Karpas-422 (cell line): ENCODE data around the gene PSEN1. TPM values are rescaled to one million over a fixed set of nuclear protein-coding genes. Genes with fewer than 3 reads are reported as not detected.

ENCODE experiments used
- DNase-seq: peaks from one replicate; pipeline ENCODE4 v3.0.0-alpha.2; 2015
- H2AFZ ChIP-seq: fragments of 200-600 bp; sonication (generic); 2 replicates; pipeline ENCODE4 v1.6.1; 2014; ENCODE audit warnings: antibody characterized with exemption, low read length, mixed read lengths
- H3K27ac ChIP-seq: fragments of 200-600 bp; sonication (generic); 2 replicates; pipeline ENCODE4 v1.5.1; 2014; ENCODE audit warnings: mild to moderate bottlenecking, low read length, moderate library complexity
- H3K27me3 ChIP-seq: fragments of 200-600 bp; sonication (generic); 2 replicates; pipeline ENCODE4 v1.6.1; 2014; ENCODE audit warnings: low read length, mixed read lengths
- H3K36me3 ChIP-seq: fragments of 200-600 bp; sonication (generic); 2 replicates; pipeline ENCODE4 v1.6.1; 2014; ENCODE audit warnings: low read length, mixed read lengths; ENCODE audit not compliant: insufficient read depth
- H3K4me1 ChIP-seq: fragments of 200-600 bp; sonication (generic); 2 replicates; pipeline ENCODE4 v1.6.1; 2014; ENCODE audit warnings: mild to moderate bottlenecking, low read length, mixed read lengths
- H3K4me2 ChIP-seq: fragments of 200-600 bp; sonication (generic); 2 replicates; pipeline ENCODE4 v1.6.1; 2014; ENCODE audit warnings: low read length, low read depth, mild to moderate bottlenecking; ENCODE audit not compliant: poor library complexity, severe bottlenecking
- H3K4me3 ChIP-seq: fragments of 200-600 bp; sonication (generic); 2 replicates; pipeline ENCODE4 v1.5.1; 2014; ENCODE audit warnings: mild to moderate bottlenecking, antibody characterized with exemption, low read length, mixed read lengths
- H3K79me2 ChIP-seq: fragments of 200-600 bp; sonication (generic); 2 replicates; pipeline ENCODE4 v1.6.1; 2014; ENCODE audit warnings: mild to moderate bottlenecking, low read length, mixed read lengths
- H3K9ac ChIP-seq: fragments of 200-600 bp; sonication (generic); 2 replicates; pipeline ENCODE4 v1.6.0; 2014; ENCODE audit warnings: low read length
- H3K9me2 ChIP-seq: fragments of 200-600 bp; sonication (generic), shearing (Covaris generic); replicated peaks from 2 replicates; pipeline ENCODE4 v1.6.0; 2014; ENCODE audit warnings: mild to moderate bottlenecking, low read length, moderate library complexity; ENCODE audit not compliant: insufficient read depth
- H3K9me3 ChIP-seq: fragments of 300-700, 200-600 bp; sonication (generic); 2 replicates; pipeline ENCODE4 v1.6.1; 2014; ENCODE audit warnings: low read length, mixed read lengths
- H4K20me1 ChIP-seq: fragments of 200-600 bp; sonication (generic); 2 replicates; pipeline ENCODE4 v1.6.1; 2014; ENCODE audit warnings: mild to moderate bottlenecking, antibody characterized with exemption, low read length, low read depth; ENCODE audit not compliant: insufficient read depth
- total RNA-seq: library from RNA; depleted of rRNA; stranded (reverse); fragments of >200 nt; shearing (Covaris generic); gene quantifications from 2 replicates; pipeline ENCODE4 v1.2.3, GENCODE V29; 2014; ENCODE audit warnings: low replicate concordance; rRNA removed

PSEN1 gene
- 39.0 and 57.8 TPM in 2 replicates for total RNA-seq

GRCh38 chr14:73136387-73137225 lies at the start of gene PSEN1:
Gene PSEN1, plus strand, starts transcription at chr14:73136507. Its CDS starts 11,513 bp downstream, at chr14:73148020.
- Histone ChIP-seq H3K9ac (peak within 1 kb of the TSS; percentile 80), H3K27ac (peak within 1 kb of the TSS; percentile 83), H3K9me3 (no peaks in the 10 kb centered on the region), H2AFZ (peak within 1 kb of the TSS; percentile 40; the same call in 1 of the 2 replicates), H3K9me2 (no peaks in the 10 kb centered on the region), H3K4me1 (peaks cover 12% of the 10 kb centered on the region), H3K4me2 (peak within 1 kb of the TSS; percentile 95), H3K36me3 (no peaks in the 10 kb centered on the region), H3K79me2 (peaks cover 47% of the 10 kb centered on the region), H4K20me1 (0 out of 2 replicates have a peak, but pooled peaks cover 4% of the 10 kb centered on the region), H3K4me3 (peak within 1 kb of the TSS; percentile 83), H3K27me3 (no peaks in the 10 kb centered on the region)
- DNase-seq: peak; percentile 100

- peaks cover 56% of the 10 kb centered on the region for H3K36me3 ChIP-seq
Measured at GRCh38 chr14:73091044-73091443, 45.3 kb upstream of the PSEN1 start.

GRCh38 chr14:73097421-73097820 lies 38.9 kb upstream of the PSEN1 start:
- Histone ChIP-seq H3K4me3 (no peak overlapping the region), H2AFZ (no peak overlapping the region), H3K27me3 (no peaks in the 10 kb centered on the region), H3K27ac (no peak overlapping the region), H3K79me2 (peaks cover 64% of the 10 kb centered on the region), H4K20me1 (peaks cover 4% of the 10 kb centered on the region), H3K4me2 (no peak overlapping the region), H3K9me3 (no peaks in the 10 kb centered on the region), H3K36me3 (peaks cover 54% of the 10 kb centered on the region), H3K9ac (no peak overlapping the region), H3K4me1 (no peaks in the 10 kb centered on the region), H3K9me2 (no peaks in the 10 kb centered on the region)
- no peak for DNase-seq

More at GRCh38 chr14:73091044-73091443, 45.3 kb upstream of the PSEN1 start:
- Histone ChIP-seq H3K4me2 (no peak overlapping the region), H3K4me1 (no peaks in the 10 kb centered on the region), H3K9me3 (no peaks in the 10 kb centered on the region), H4K20me1 (peaks cover 4% of the 10 kb centered on the region; the same call in 1 of the 2 replicates), H3K9ac (no peak overlapping the region), H3K27me3 (no peaks in the 10 kb centered on the region), H3K4me3 (no peak overlapping the region), H2AFZ (no peak overlapping the region), H3K79me2 (peaks cover 83% of the 10 kb centered on the region), H3K27ac (no peak overlapping the region), H3K9me2 (no peaks in the 10 kb centered on the region)
- no peak for DNase-seq

- Histone ChIP-seq H3K9me3 (no peaks in the 10 kb centered on the region), H3K4me3 (no peak overlapping the region), H3K79me2 (peaks cover 53% of the 10 kb centered on the region), H3K27ac (no peak overlapping the region), H3K9ac (no peak overlapping the region), H3K4me1 (no peaks in the 10 kb centered on the region), H3K9me2 (no peaks in the 10 kb centered on the region), H2AFZ (no peak overlapping the region), H3K36me3 (peaks cover 69% of the 10 kb centered on the region), H4K20me1 (no peaks in the 10 kb centered on the region; the same call in 1 of the 2 replicates), H3K27me3 (no peaks in the 10 kb centered on the region), H3K4me2 (no peak overlapping the region)
- no peak for DNase-seq
Measured at GRCh38 chr14:73100334-73100733, 36.0 kb upstream of the PSEN1 start.

GRCh38 chr14:73102806-73103497 lies 33.4 kb upstream of the PSEN1 start:
- Histone ChIP-seq H3K27me3 (no peaks in the 10 kb centered on the region), H3K9ac (no peak overlapping the region), H3K79me2 (peaks cover 38% of the 10 kb centered on the region), H3K4me1 (no peaks in the 10 kb centered on the region), H4K20me1 (no peaks in the 10 kb centered on the region; the same call in 1 of the 2 replicates), H3K27ac (no peak overlapping the region), H3K4me2 (no peak overlapping the region), H3K4me3 (no peak overlapping the region), H3K36me3 (peaks cover 73% of the 10 kb centered on the region), H2AFZ (no peak overlapping the region), H3K9me2 (no peaks in the 10 kb centered on the region), H3K9me3 (no peaks in the 10 kb centered on the region)
- DNase-seq: no peak

GRCh38 chr14:73105050-73105449 lies 31.3 kb upstream of the PSEN1 start:
- H3K4me1 ChIP-seq: no peaks in the 10 kb centered on the region
- H3K9ac ChIP-seq: no peak overlapping the region
- no peaks in the 10 kb centered on the region for H3K9me3 ChIP-seq

GRCh38 chr14:73105727-73106126 lies 30.6 kb upstream of the PSEN1 start:
- no peak overlapping the region for H3K4me3 ChIP-seq
- H4K20me1 ChIP-seq: no peaks in the 10 kb centered on the region
- H3K36me3 ChIP-seq: peaks cover 71% of the 10 kb centered on the region
- DNase-seq: no peak
- H2AFZ ChIP-seq: no peak overlapping the region
- no peaks in the 10 kb centered on the region for H3K27me3 ChIP-seq
- no peaks in the 10 kb centered on the region for H3K4me1 ChIP-seq
- H3K9ac ChIP-seq: no peak overlapping the region
- H3K9me2 ChIP-seq: no peaks in the 10 kb centered on the region
- no peak overlapping the region for H3K4me2 ChIP-seq
- no peaks in the 10 kb centered on the region for H3K9me3 ChIP-seq
- H3K27ac ChIP-seq: no peak overlapping the region
- H3K79me2 ChIP-seq: peaks cover 21% of the 10 kb centered on the region

More at GRCh38 chr14:73105050-73105449, 31.3 kb upstream of the PSEN1 start:
- H3K79me2 ChIP-seq: peaks cover 27% of the 10 kb centered on the region
- DNase-seq: no peak
- H2AFZ ChIP-seq: no peak overlapping the region
- H4K20me1 ChIP-seq: no peaks in the 10 kb centered on the region
- H3K27ac ChIP-seq: no peak overlapping the region
- no peaks in the 10 kb centered on the region for H3K27me3 ChIP-seq
- H3K9me2 ChIP-seq: no peaks in the 10 kb centered on the region
- no peak overlapping the region for H3K4me2 ChIP-seq
- H3K36me3 ChIP-seq: peaks cover 71% of the 10 kb centered on the region
- no peak overlapping the region for H3K4me3 ChIP-seq

GRCh38 chr14:73116079-73116665 lies 20.1 kb upstream of the PSEN1 start:
- Histone ChIP-seq H3K27me3 (no peaks in the 10 kb centered on the region), H3K4me2 (no peak overlapping the region), H3K36me3 (peaks cover 75% of the 10 kb centered on the region), H4K20me1 (no peaks in the 10 kb centered on the region), H3K9me2 (no peaks in the 10 kb centered on the region), H3K9me3 (no peaks in the 10 kb centered on the region), H3K27ac (no peak overlapping the region), H3K79me2 (peaks cover 52% of the 10 kb centered on the region), H3K9ac (no peak overlapping the region), H2AFZ (no peak overlapping the region), H3K4me1 (no peaks in the 10 kb centered on the region), H3K4me3 (no peak overlapping the region)
- DNase-seq: no peak
